GM18951 (cell line): ENCODE results near the gene DPF3.
"Not testable (repeated sequence)": the region's sequence is repeated elsewhere in the genome, so short reads cannot be mapped to it uniquely, and the experiment has no call there.

Experiments
- POLR2A ChIP-seq: IDR thresholded peaks from 4 replicates; pipeline ENCODE4 v1.6.1; 2011; ENCODE audit warnings: mild to moderate bottlenecking; ENCODE audit not compliant: insufficient read length, insufficient read depth; ENCODE audit errors: extremely low read depth
- in situ Hi-C: fragments of 300-500 bp; cut with MboI; formaldehyde crosslinking; loops from one replicate; pipeline ENCODE4 v1.12.0; 2022; ENCODE audit warnings: low sequenced_read_pairs, mixed read lengths, inconsistent platforms; ENCODE audit not compliant: unreplicated experiment

DPF3 gene

GRCh38 chr14:72880820-72881219 lies 13.1 kb downstream of the DPF3 start:
- TF ChIP-seq POLR2A = no peak
- in situ Hi-C loops = no loop called here

GRCh38 chr14:72880164-72880563 lies 13.7 kb downstream of the DPF3 start:
- in situ Hi-C loops = no loop called here
- no peak for TF ChIP-seq POLR2A

GRCh38 chr14:72879431-72879830 lies 14.5 kb downstream of the DPF3 start:
- in situ Hi-C loops = no loop called here
- no peak for TF ChIP-seq POLR2A

GRCh38 chr14:72878746-72879145 lies 15.2 kb downstream of the DPF3 start:
- no peak for TF ChIP-seq POLR2A
- in situ Hi-C loops = no loop called here

- TF ChIP-seq POLR2A = no peak
Observed at GRCh38 chr14:72876710-72877063, 17.2 kb downstream of the DPF3 start.

GRCh38 chr14:72876005-72876709 lies 17.7 kb downstream of the DPF3 start:
- in situ Hi-C loops = no loop called here

More at GRCh38 chr14:72876710-72877063, 17.2 kb downstream of the DPF3 start:
- in situ Hi-C loops = no loop called here

GRCh38 chr14:72870878-72871277 lies 23.0 kb downstream of the DPF3 start:
- in situ Hi-C loops = not testable (repeated sequence)

More at GRCh38 chr14:72876005-72876709, 17.7 kb downstream of the DPF3 start:
- no peak for TF ChIP-seq POLR2A

GRCh38 chr14:72869407-72870329 lies 24.2 kb downstream of the DPF3 start:
- no peak for TF ChIP-seq POLR2A
- in situ Hi-C loops = no loop called here

- in situ Hi-C loops = no loop called here
- no peak for TF ChIP-seq POLR2A
Observed at GRCh38 chr14:72868500-72868899, 25.4 kb downstream of the DPF3 start.

GRCh38 chr14:72864712-72865365 lies 29.1 kb downstream of the DPF3 start:
- no peak for TF ChIP-seq POLR2A
- in situ Hi-C loops = no loop called here

- TF ChIP-seq POLR2A = no peak
- in situ Hi-C loops = no loop called here
Observed at GRCh38 chr14:72863216-72864006, 30.5 kb downstream of the DPF3 start.

GRCh38 chr14:72856530-72857266 lies 37.2 kb downstream of the DPF3 start:
- TF ChIP-seq POLR2A = no peak
- in situ Hi-C loops = no loop called here
